WERI-Rb-1 (cell line): ENCODE data around the gene SLC49A4.

Source experiments
- DNase-seq: peaks from one replicate; pipeline ENCODE4 v3.0.0-alpha.2; 2020
- H3K27ac ChIP-seq: fragments of 250-450 bp; sonication (Bioruptor Pico); 2 replicates; pipeline ENCODE4 v1.5.1; 2020; ENCODE audit warnings: mild to moderate bottlenecking, moderate library complexity
- H3K27me3 ChIP-seq: fragments of 250-450 bp; sonication (Bioruptor Pico); 2 replicates; pipeline ENCODE4 v1.5.1; 2021; ENCODE audit warnings: mild to moderate bottlenecking, low read depth, moderate library complexity; ENCODE audit not compliant: insufficient read depth, severe bottlenecking
- H3K36me3 ChIP-seq: fragments of 250-450 bp; sonication (Bioruptor Pico); 2 replicates; pipeline ENCODE4 v1.5.1; 2020; ENCODE audit warnings: mild to moderate bottlenecking, moderate library complexity
- H3K4me3 ChIP-seq: 2 replicates; pipeline ENCODE4 v1.5.1; 2011; ENCODE audit warnings: low read depth, mild to moderate bottlenecking, control low read depth, low read length
- H3K9me3 ChIP-seq: fragments of 250-450 bp; sonication (Bioruptor Pico); 2 replicates; pipeline ENCODE4 v1.5.1; 2021; ENCODE audit warnings: mild to moderate bottlenecking, moderate library complexity; ENCODE audit not compliant: severe bottlenecking
- TF ChIP-seq, protein P1 (sequence below): IDR thresholded peaks from 2 replicates; pipeline ENCODE4 v1.5.1; 2011; ENCODE audit warnings: low read depth, mild to moderate bottlenecking, control low read depth, inconsistent platforms, low read length

Gene SLC49A4

DNA sequence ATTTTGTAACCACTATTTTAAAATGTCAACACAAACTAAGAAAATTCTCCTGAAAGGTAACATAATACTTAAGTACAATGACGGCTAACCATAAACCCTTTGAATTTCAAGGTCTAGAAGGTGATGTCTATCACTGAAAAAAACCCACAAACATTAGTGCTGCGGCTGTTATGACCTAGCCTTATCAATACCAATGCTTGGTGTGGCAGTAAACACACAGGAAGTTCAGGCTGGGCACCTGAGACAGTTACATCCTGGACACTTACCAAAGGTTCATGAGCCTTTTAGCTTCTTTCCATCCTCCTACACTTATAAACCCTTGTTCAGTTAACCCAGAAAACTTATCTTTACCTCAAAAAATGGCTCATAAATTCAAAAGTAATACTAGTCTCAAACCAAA, 7.0 kb upstream of the SLC49A4 start:
- DNase-seq: no peak
- H3K4me3 ChIP-seq: no peak overlapping the region
- H3K27me3 ChIP-seq: no peaks in the 10 kb centered on the region
- peaks cover 8% of the 10 kb centered on the region for H3K36me3 ChIP-seq
- TF ChIP-seq, protein P1, sequence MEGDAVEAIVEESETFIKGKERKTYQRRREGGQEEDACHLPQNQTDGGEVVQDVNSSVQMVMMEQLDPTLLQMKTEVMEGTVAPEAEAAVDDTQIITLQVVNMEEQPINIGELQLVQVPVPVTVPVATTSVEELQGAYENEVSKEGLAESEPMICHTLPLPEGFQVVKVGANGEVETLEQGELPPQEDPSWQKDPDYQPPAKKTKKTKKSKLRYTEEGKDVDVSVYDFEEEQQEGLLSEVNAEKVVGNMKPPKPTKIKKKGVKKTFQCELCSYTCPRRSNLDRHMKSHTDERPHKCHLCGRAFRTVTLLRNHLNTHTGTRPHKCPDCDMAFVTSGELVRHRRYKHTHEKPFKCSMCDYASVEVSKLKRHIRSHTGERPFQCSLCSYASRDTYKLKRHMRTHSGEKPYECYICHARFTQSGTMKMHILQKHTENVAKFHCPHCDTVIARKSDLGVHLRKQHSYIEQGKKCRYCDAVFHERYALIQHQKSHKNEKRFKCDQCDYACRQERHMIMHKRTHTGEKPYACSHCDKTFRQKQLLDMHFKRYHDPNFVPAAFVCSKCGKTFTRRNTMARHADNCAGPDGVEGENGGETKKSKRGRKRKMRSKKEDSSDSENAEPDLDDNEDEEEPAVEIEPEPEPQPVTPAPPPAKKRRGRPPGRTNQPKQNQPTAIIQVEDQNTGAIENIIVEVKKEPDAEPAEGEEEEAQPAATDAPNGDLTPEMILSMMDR: no peak
- no peaks in the 10 kb centered on the region for H3K9me3 ChIP-seq
- no peak overlapping the region for H3K27ac ChIP-seq

DNA sequence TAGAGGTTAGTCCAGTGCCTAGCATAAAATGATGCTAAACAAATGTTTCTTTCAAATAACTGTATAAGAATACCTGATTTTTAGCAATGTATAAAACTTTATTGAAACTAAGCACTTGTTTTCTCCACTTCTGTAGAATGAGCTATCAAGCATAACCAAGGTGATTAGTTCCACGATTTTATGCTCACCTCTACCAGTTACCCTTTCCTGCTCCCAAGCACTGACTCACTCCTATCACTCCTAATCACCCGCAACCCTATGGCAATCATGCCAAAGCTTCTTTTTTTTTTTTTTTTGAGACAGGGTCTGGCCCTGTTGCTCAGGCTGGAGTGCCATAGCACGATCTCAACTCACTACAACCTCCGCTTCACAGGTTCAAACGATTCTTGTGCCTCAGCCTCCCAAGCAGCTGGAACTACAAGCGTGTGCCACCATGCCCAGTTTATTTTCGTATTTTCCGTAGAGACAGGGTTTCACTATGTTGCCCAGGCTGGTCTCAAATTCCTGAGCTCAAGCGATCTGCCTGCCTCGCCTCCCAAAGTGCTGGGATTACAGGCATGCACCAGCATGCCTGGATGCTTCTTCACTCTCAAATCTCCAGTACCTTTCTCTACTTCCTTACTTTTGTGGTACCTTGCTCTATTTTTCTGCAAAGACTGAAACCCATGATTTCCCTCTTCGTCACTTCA, 5.1 kb upstream of the SLC49A4 start:
- H3K36me3 ChIP-seq: peaks cover 8% of the 10 kb centered on the region
- DNase-seq: no peak
- no peak overlapping the region for H3K4me3 ChIP-seq
- no peaks in the 10 kb centered on the region for H3K9me3 ChIP-seq
- TF ChIP-seq, protein P1: no peak
- H3K27ac ChIP-seq: no peak overlapping the region
- H3K27me3 ChIP-seq: no peaks in the 10 kb centered on the region

- H3K9me3 ChIP-seq: no peaks in the 10 kb centered on the region
- no peaks in the 10 kb centered on the region for H3K27me3 ChIP-seq
- H3K27ac ChIP-seq: peak within 1 kb of the TSS; percentile 89
- peak; percentile 91 for DNase-seq
- TF ChIP-seq, protein P1: no peak
- H3K4me3 ChIP-seq: peak within 1 kb of the TSS; percentile 71
- H3K36me3 ChIP-seq: peaks cover 5% of the 10 kb centered on the region; the same call in 1 of the 2 replicates
Measured at GRCh38 chr3:122793568-122794416, 1.1 kb upstream of the SLC49A4 start, which contains the start of gene HSPBAP1. HSPBAP1 (minus strand) TSS chr3:122793831; CDS start chr3:122793680, 151 bp downstream.

GRCh38 chr3:122794483-122794778, 438 bp upstream of the SLC49A4 start:
- no peak for DNase-seq
- Histone ChIP-seq H3K4me3 (peak overlapping the region; percentile 71), H3K9me3 (no peaks in the 10 kb centered on the region), H3K36me3 (peaks cover 5% of the 10 kb centered on the region; the same call in 1 of the 2 replicates), H3K27ac (peak overlapping the region; percentile 89), H3K27me3 (no peaks in the 10 kb centered on the region)
- TF ChIP-seq, protein P1: no peak

GRCh38 chr3:122795674-122796195, 866 bp downstream of the SLC49A4 start:
- peak overlapping the region; percentile 71 for H3K4me3 ChIP-seq
- TF ChIP-seq, protein P1: no peak
- DNase-seq: no peak

More at GRCh38 chr3:122795674-122796195, 866 bp downstream of the SLC49A4 start:
- Histone ChIP-seq H3K27me3 (no peaks in the 10 kb centered on the region), H3K27ac (peak overlapping the region; percentile 89; the same call in 1 of the 2 replicates), H3K9me3 (no peaks in the 10 kb centered on the region), H3K36me3 (peaks cover 5% of the 10 kb centered on the region; the same call in 1 of the 2 replicates)
